Kidney epithelial cell (primary cell): Measurements from ENCODE around the gene ASF1B. TPM values are rescaled to one million over a fixed set of nuclear protein-coding genes. Genes with fewer than 3 reads are reported as not detected.

ENCODE experiments used
- DNase-seq: peaks from one replicate; pipeline ENCODE4 v3.0.0-alpha.2; 2010; ENCODE audit warnings: low read depth
- H3K27me3 ChIP-seq: 2 replicates; pipeline ENCODE4 v1.6.0; 2011; ENCODE audit warnings: low read length; ENCODE audit not compliant: control insufficient read depth, insufficient read depth
- H3K36me3 ChIP-seq: 2 replicates; pipeline ENCODE4 v1.5.1; 2011; ENCODE audit warnings: low read length; ENCODE audit not compliant: control insufficient read depth, insufficient read depth
- H3K4me3 ChIP-seq: 2 replicates; pipeline ENCODE4 v1.5.1; 2011; ENCODE audit warnings: low read depth, mild to moderate bottlenecking, control low read depth, low read length
- total RNA-seq: library from RNA; depleted of rRNA; stranded (reverse); fragments of >200 nt; gene quantifications from 2 replicates; pipeline ENCODE4 v1.2.3, GENCODE V29; 2015
- TF ChIP-seq, protein P1 (sequence below): IDR thresholded peaks from 2 replicates; pipeline ENCODE4 v1.5.1; 2011; ENCODE audit warnings: mild to moderate bottlenecking, moderate library complexity, low read length, control low read depth, inconsistent platforms; ENCODE audit not compliant: insufficient read depth, poor library complexity, severe bottlenecking

The ASF1B gene
- total RNA-seq, 1 donor from 2014 or later: 4.4 TPM

DNA sequence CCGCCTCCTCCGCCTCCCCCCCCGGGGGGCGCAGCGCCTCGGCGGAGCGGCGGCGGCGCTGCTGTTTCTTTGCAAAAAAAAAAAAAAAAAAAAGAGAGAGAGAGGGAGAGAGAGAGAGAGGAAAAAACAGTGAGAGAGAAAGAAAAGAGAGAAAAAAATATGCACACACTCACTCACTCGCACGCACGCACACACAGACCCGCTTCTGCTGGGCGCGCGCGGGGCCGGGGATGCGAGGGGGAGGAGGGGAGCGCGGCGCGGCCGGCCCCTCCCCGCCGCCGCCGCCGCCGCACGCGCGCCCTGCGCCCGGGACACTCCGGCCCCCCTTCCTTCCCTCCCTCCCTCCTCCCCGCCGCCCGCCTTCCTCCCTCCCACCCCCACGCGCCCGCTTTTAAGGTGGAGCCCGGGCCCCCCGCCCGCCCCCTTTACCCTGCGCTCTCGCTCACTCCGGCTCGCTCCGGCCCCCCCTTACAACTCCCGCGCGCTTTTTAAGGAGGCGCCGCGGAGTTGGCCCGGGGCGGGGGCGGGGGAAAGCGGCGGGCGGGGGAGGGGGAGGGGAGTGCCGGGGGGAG is 45.8 kb downstream of the ASF1B start, which contains the start of gene SAMD1:
Gene SAMD1, minus strand, starts transcription at position 243 of the 572 bp plus-strand sequence.
- no peak for DNase-seq
- no peaks in the 10 kb centered on the region for H3K27me3 ChIP-seq
- peak within 1 kb of the TSS; percentile 67 for H3K4me3 ChIP-seq
- no peaks in the 10 kb centered on the region for H3K36me3 ChIP-seq
- TF ChIP-seq, protein P1, sequence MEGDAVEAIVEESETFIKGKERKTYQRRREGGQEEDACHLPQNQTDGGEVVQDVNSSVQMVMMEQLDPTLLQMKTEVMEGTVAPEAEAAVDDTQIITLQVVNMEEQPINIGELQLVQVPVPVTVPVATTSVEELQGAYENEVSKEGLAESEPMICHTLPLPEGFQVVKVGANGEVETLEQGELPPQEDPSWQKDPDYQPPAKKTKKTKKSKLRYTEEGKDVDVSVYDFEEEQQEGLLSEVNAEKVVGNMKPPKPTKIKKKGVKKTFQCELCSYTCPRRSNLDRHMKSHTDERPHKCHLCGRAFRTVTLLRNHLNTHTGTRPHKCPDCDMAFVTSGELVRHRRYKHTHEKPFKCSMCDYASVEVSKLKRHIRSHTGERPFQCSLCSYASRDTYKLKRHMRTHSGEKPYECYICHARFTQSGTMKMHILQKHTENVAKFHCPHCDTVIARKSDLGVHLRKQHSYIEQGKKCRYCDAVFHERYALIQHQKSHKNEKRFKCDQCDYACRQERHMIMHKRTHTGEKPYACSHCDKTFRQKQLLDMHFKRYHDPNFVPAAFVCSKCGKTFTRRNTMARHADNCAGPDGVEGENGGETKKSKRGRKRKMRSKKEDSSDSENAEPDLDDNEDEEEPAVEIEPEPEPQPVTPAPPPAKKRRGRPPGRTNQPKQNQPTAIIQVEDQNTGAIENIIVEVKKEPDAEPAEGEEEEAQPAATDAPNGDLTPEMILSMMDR: no peak

DNA sequence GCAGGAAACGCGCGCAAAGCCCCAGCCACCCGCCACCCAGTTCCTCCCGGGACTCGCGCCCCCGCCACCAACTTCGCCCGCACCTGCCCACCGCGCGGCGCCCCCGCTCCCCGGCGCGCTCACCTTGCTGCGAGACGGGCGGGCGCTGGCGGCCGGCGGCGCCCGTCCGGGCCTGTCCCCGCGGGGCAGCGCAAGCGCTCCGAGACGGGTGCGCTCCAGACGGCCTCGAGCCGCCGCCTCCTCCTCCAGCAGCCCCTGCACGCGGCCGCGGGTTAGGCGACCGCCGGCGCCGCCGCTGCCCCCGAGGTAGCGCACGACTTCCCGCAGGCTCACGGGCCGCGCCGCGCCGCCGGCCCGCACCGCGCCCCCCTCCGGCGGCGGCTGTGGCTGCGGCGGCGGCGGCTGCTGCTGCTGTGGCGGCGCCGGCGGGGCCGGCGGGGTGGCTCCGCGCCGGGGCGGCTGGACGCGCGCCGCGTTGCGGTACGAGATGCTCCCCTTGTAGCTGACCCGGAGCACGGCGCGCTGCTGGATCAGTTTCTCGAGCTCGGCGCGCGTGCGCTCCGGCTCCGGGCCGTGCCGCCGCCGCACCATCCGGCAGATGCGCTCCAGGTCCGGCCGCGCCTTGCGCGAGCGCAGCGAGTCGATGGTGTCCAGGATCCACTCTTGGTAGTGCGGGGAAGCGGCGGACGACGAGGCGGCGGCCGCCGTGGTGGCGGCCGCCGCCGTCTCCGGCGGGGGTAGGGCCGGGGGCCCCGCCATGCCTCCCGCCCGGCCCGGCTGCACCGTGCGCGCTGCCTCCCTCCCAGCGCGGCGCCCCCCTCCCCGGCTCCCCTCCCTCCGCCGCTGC is 46.5 kb downstream of the ASF1B start:
- TF ChIP-seq, protein P1: no peak
- no peak for DNase-seq

DNA sequence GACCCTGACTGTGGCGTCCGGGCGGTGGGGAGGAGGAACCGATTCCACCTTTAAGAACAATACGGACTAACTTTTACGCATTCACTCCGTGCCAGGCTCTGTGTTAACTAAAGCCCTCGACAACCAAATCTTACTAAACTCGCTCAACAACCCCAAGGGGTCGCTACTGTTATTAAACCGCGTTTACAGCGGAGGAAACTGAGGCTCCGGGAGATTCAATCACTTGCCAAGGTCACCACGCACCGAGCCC is 47.1 kb downstream of the ASF1B start:
- Histone ChIP-seq H3K36me3 (no peaks in the 10 kb centered on the region), H3K4me3 (peak overlapping the region; percentile 67), H3K27me3 (no peaks in the 10 kb centered on the region)
- no peak for DNase-seq
- TF ChIP-seq, protein P1: peak; percentile 24

More for the DNA sequence above, 46.5 kb downstream of the ASF1B start:
- H3K36me3 ChIP-seq: no peaks in the 10 kb centered on the region
- H3K4me3 ChIP-seq: peak overlapping the region; percentile 67
- H3K27me3 ChIP-seq: no peaks in the 10 kb centered on the region

DNA sequence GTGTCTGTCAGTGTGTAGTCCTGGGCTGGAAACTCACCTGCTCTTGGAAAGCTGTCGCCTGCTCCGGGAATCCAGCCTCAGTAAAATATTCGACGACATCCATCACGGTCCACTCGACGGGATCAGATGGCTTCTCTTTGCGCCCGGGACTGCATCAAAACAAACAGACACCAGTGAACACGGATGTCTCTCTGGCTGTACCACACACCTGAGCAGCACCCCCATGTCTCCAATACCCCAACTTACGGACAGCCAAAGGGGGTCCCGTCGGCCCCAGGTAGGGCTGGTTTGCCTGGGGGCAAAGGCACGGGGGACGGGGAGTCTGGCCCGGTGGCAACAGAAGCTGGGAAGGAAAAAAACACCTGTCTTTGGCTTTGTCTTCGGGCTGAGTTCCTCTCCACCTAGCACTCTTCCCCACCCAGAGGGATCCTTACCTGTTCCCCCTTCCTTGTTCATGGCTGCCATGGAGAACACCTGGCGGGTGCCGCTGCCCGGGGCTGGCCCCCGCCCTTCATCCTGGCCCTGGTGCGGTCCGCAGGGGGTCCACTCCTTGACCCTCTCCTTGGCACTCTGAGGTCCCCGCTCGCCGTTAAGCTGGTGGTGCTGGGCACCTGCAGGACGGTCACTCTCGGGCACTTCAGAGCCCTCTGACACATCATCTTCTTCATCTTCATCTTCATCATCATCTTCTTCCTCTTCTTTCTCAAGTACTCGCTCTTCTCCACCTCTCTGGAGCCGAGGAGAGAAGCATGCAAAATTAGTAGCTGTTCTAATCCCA is 47.6 kb downstream of the ASF1B start:
- H3K4me3 ChIP-seq: peak overlapping the region; percentile 67
- H3K27me3 ChIP-seq: no peaks in the 10 kb centered on the region
- TF ChIP-seq, protein P1: no peak
- no peak for DNase-seq
- H3K36me3 ChIP-seq: no peaks in the 10 kb centered on the region

DNA sequence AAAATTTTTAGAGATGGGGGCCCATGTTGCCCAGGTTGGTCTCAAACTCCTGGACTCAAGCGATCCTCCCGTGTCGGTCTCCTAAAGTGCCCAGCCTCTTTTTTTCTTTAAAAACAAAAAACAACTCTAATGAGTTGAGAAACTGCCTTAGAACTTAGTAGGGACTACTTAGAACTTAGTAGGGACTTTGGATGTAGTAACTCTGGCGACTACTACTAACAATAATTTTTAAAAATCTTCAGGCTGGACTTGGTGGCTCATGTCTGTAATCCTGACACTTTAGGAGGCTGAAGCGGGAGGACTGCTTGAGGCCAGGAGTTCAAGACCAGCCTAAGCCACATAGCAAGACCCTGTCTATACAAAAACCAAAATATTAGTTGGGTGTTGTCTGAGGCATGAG is 50.3 kb downstream of the ASF1B start:
- TF ChIP-seq, protein P1: no peak
- no peaks in the 10 kb centered on the region for H3K36me3 ChIP-seq
- no peaks in the 10 kb centered on the region for H3K27me3 ChIP-seq
- no peak for DNase-seq
- no peak overlapping the region for H3K4me3 ChIP-seq
